Small intestine (tissue), 7 donors: ENCODE data around the gene AOC3. TPM values are rescaled to one million over a fixed set of nuclear protein-coding genes. Genes with fewer than 3 reads are reported as not detected.
"Not testable (repeated sequence)": the region's sequence is repeated elsewhere in the genome, so short reads cannot be mapped to it uniquely, and the experiment has no call there.

Experiments
- DNase-seq, 2 donors: peaks; one replicate each; pipeline versions ENCODE4 v3.0.0 to v3.0.0-alpha.2; 2013
- FAIRE-seq: peaks from 2 replicates; lab custom pipeline; 2012; peaks lifted over from hg19 to GRCh38; lab: Jason Lieb, UNC
- H3K27ac ChIP-seq, 3 donors: one replicate each; pipeline ENCODE4 v1.5.1; 2013; ENCODE audit warnings: low read length in 2 of 3, mild to moderate bottlenecking in 2 of 3, control low read depth in 1 of 3, inconsistent platforms in 1 of 3, low read depth in 1 of 3, moderate library complexity in 1 of 3
- H3K27me3 ChIP-seq, 3 donors: one replicate each; pipeline ENCODE4 v1.6.1; 2013; ENCODE audit warnings: low read length in 3 of 3, inconsistent platforms in 1 of 3; ENCODE audit not compliant: control insufficient read depth in 3 of 3, insufficient read depth in 3 of 3
- H3K36me3 ChIP-seq, 3 donors: one replicate each; pipeline ENCODE4 v1.6.1; 2013; ENCODE audit warnings: low read length in 3 of 3, inconsistent platforms in 1 of 3, low read depth in 1 of 3, mild to moderate bottlenecking in 1 of 3, moderate library complexity in 1 of 3; ENCODE audit not compliant: control insufficient read depth in 3 of 3, insufficient read depth in 2 of 3
- H3K4me1 ChIP-seq, 3 donors: one replicate each; pipeline ENCODE4 v1.6.1; 2013; ENCODE audit warnings: low read length in 2 of 3, inconsistent platforms in 1 of 3, low read depth in 1 of 3, mild to moderate bottlenecking in 1 of 3, moderate library complexity in 1 of 3; ENCODE audit not compliant: control insufficient read depth in 3 of 3, insufficient read depth in 2 of 3
- H3K4me3 ChIP-seq, 3 donors: one replicate each; pipeline ENCODE4 v1.5.1; 2013; ENCODE audit warnings: low read length in 3 of 3, control low read depth in 1 of 3, inconsistent platforms in 1 of 3, low read depth in 1 of 3, mild to moderate bottlenecking in 1 of 3, moderate library complexity in 1 of 3
- H3K9me3 ChIP-seq, 2 donors: one replicate each; pipeline ENCODE4 v1.6.1; 2013; ENCODE audit warnings: low read depth in 1 of 2, low read length in 1 of 2; ENCODE audit not compliant: control insufficient read depth in 2 of 2, insufficient read depth in 1 of 2
- WGBS, 3 donors: extraction: QIAGEN DNeasy Blood & Tissue Kit; methylation state at CpG; one replicate each; pipeline ENCODE4 v1.1.7; 2013; 5-methylcytosine and 5-hydroxymethylcytosine counted together
- polyA plus RNA-seq, 4 donors: library from polyadenylated mRNA; stranded (reverse) in 3 of 4; unstranded in 1 of 4; fragments of 200-250 nt in 3 of 4; fragments of 120-200 nt in 1 of 4; gene quantifications; one replicate each; pipeline versions ENCODE4 v1.2.1 to v1.2.3, GENCODE V29; 2013
- donor health status: healthy with polysubstance abuse.
- donor health status: control.
- donor health status: control.
- donor health status: Bipolar disorder and iron deficiency.
- donor health status: healthy.

Gene AOC3
- polyA plus RNA-seq, 4 donors, result 1.3 to 30.0 (median 3.1) TPM

DNA sequence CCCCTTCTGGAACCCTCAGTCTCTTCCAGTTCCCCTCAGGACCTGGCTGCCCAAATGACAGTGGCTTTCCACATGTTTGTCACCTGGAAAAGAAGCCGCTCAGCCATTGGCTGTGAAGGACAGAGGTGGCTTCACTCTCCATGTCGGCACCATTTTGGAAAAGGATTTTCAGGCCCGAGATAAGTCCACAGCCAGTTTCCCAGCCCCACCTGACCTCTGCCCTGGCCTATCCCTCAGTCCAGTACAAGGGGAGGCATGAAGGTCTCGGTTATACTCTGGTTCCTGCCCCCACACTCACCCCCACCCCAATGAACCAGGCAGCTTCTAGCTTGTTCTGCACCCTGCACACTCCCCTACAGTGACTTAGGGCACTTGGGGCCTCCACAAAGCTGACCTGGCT lies 15.2 kb downstream of the AOC3 start:
- no peaks in the 10 kb centered on the region for H3K27me3 ChIP-seq
- H3K9me3 ChIP-seq, result peaks cover 0 to 8% of the 10 kb centered on the region in 2 donors
- WGBS, 3 donors, result 68 to 87% (median 85%) methylated on average over 4 of the region's 4 CpGs
- no peak for DNase-seq
- no peak overlapping the region for H3K4me3 ChIP-seq
- peaks cover 0 to 12% (median 3%) of the 10 kb centered on the region in 3 donors for H3K4me1 ChIP-seq
- FAIRE-seq, result no peak
- H3K36me3 ChIP-seq, result no peaks in the 10 kb centered on the region
- H3K27ac ChIP-seq, result no peak overlapping the region

DNA sequence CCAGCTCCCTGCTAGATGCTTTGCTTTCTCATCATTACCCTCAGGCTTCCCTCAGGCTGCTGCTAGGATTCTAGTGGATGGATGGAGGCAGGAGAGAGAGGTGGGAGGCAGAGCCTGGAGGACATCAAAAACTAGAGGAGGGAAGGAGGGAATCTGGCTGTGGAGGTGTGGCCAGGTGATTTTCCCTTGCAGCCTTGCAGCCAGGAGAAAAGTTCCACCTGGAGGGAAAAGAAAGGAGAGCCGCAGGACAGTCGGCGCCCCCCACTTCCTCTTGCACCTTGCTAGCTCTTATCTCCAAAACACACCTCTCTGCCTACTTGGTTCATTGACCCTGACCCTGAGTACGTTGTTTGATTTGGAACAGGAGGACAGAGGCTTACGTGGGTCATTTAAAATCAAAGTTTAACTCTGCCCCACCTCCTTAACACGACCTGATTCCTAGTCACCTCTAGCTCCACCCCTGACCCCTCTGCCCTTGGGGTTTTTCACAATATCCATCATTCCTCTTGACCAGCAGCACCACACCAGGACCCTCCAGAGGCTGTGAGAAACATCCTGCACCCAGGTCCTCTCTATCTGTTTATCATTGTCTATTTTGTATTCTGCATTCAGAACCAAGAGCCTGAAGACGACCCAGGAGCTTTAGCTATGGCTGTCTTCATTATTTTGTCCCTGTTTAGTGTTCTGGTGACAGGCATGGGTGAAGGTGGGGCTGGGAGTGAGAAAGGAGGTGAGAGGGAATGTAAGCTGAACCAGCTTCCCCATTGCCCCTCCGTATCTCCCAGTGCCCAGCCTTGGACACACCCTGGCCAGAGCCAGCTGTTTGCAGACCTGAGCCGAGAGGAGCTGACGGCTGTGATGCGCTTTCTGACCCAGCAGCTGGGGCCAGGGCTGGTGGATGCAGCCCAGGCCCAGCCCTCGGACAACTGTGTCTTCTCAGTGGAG lies 15.9 kb downstream of the AOC3 start:
- no peak for FAIRE-seq
- 11 to 50% (median 30%) methylated on average over 8 to 12 of the region's 12 CpGs for WGBS, 3 donors

DNA sequence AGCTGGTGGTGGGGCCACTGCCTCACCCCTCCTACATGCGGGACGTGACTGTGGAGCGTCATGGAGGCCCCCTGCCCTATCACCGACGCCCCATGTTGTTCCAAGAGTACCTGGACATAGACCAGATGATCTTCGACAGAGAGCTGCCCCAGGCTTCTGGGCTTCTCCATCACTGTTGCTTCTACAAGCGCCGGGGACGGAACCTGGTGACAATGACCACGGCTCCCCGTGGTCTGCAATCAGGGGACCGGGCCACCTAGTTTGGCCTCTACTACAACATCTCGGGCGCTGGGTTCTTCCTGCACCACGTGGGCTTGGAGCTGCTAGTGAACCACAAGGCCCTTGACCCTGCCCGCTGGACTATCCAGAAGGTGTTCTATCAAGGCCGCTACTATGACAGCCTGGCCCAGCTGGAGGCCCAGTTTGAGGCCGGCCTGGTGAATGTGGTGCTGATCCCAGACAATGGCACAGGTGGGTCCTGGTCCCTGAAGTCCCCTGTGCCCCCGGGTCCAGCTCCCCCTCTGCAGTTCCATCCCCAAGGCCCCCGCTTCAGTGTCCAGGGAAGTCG lies 16.8 kb downstream of the AOC3 start:
- not testable (repeated sequence) for DNase-seq, H3K36me3 ChIP-seq, FAIRE-seq, H3K27me3 ChIP-seq, H3K27ac ChIP-seq, H3K4me3 ChIP-seq
- peaks cover 0 to 16% of the 10 kb centered on the region in 2 donors for H3K9me3 ChIP-seq
- WGBS, 3 donors, result 92 to 93% (median 92%) methylated on average over 17 to 21 of the region's 21 CpGs
- peaks cover 3 to 19% (median 4%) of the 10 kb centered on the region in 3 donors for H3K4me1 ChIP-seq

More for the DNA sequence above, 15.9 kb downstream of the AOC3 start:
- no peak overlapping the region for H3K27ac ChIP-seq
- peak; percentile 27 to 73 for DNase-seq
- peaks cover under 1 to 13% (median 3%) of the 10 kb centered on the region in 3 donors for H3K4me1 ChIP-seq
- H3K4me3 ChIP-seq, result no peak overlapping the region
- no peaks in the 10 kb centered on the region for H3K36me3 ChIP-seq
- H3K27me3 ChIP-seq, result no peaks in the 10 kb centered on the region
- H3K9me3 ChIP-seq, result peaks cover 0 to 15% of the 10 kb centered on the region in 2 donors

DNA sequence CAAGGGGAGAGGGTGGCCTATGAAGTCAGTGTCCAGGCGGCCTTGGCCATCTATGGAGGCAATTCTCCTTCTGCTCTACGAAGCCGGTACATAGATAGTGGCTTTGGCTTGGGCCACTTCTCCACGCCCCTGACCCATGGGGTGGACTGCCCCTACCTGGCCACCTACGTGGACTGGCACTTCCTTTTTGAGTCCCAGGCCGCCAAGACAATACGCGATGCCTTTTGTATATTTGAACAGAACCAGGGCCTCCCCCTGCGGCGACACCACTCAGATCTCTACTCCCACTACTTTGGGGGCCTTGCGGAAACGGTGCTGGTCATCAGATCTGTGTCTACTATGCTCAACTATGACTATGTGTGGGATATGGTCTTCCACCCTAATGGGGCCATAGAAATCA lies 17.3 kb downstream of the AOC3 start:
- Histone ChIP-seq H3K4me3 (no peak overlapping the region), H3K27me3 (no peaks in the 10 kb centered on the region), H3K27ac (no peak overlapping the region), H3K36me3 (no peaks in the 10 kb centered on the region), H3K9me3 (peaks cover 0 to 16% of the 10 kb centered on the region in 2 donors), H3K4me1 (peaks cover 3 to 19% (median 4%) of the 10 kb centered on the region in 3 donors)
- FAIRE-seq, result no peak
- 94 to 98% (median 96%) methylated on average over 12 of the region's 12 CpGs for WGBS, 3 donors
- DNase-seq, result no peak

DNA sequence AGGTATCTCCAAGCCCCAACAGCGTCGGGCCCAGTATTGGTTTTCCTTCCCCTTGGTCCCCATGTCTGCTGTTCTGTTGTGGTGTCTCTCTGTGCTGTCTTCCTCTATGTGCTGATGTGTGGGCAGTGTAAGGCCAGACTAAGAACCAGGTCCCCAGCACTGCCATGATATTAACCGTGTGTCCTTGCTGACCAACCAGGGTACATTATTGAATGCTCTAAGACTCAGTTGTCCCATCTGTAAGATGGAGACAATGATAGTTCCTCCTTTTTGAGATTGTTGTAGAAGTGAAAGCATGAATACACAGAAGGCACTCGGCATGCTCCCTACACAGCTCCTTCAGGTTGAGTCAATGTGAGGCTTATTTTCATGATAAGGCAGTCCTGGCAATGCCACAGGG lies 20.6 kb downstream of the AOC3 start:
- FAIRE-seq, result no peak

DNA sequence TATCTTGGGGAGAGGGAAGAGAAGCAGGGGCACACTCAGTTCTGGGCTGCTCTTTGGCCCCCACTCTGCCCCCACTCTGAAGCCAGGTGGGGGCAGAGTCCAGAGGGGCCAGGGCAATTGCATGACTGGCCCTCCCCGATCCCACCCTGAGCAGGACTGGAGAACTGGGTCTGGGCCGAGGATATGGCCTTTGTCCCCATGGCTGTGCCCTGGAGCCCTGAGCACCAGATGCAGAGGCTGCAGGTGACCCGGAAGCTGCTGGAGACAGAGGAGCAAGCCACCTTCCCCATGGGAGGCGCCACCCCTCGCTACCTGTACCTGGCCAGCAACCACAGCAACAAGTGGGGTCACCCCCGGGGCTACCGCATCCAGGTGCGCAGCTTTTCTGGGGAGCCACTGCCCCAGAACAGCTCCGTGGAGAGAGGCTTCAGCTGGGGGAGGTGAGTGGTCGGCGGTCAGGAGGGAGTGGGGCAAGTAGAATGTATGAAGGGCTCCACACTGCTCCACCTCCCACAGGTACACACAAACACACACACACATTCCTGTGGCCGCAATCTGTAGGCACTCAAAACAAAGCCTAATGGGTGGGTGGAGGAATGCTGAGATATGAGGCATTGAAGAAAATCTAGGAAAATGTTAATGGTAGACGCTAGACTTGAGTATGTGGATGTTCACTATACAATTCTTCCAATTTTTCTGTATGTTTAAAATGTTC lies 21.4 kb downstream of the AOC3 start:
- WGBS, 3 donors, result 73 to 88% (median 79%) methylated on average over 12 to 13 of the region's 13 CpGs
- DNase-seq, result peak; percentile 40 to 45

More for the DNA sequence above, 20.6 kb downstream of the AOC3 start:
- Histone ChIP-seq H3K9me3 (peaks cover 0 to 16% of the 10 kb centered on the region in 2 donors), H3K27ac (peak overlapping the region in 1 of 3 donors; percentile 19), H3K36me3 (no peaks in the 10 kb centered on the region), H3K4me3 (no peak overlapping the region), H3K4me1 (peaks cover 0 to 14% (median 4%) of the 10 kb centered on the region in 3 donors), H3K27me3 (no peaks in the 10 kb centered on the region)
- DNase-seq, result peak in 1 of 2 donors; percentile 28
- WGBS, 3 donors, result 80 to 90% (median 84%) methylated on average over 4 of the region's 4 CpGs

DNA sequence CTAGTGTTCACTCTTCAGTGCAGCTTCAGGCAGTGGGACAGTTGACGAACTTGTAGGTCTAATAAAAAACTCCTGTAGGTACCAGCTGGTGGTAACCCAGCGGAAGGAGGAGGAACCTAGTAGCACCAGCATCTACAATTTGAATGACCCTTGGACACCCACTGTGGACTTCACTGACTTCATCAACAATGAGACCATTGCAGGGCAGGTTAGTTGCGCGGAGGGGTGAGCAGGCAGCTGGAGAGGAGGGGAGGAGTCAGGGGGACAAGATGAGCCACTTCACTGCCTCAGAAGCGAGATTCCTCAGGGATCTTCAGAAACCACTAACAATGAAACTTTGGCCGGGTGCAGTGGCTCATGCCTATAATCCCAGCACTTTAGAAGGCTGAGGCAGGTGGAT lies 22.3 kb downstream of the AOC3 start:
- peaks cover 0 to 14% (median 4%) of the 10 kb centered on the region in 3 donors for H3K4me1 ChIP-seq
- H3K36me3 ChIP-seq, result no peaks in the 10 kb centered on the region
- FAIRE-seq (no peak), DNase-seq (no peak)
- no peak overlapping the region for H3K4me3 ChIP-seq
- WGBS, 3 donors, result 83 to 92% (median 91%) methylated on average over 6 of the region's 6 CpGs
- peaks cover 0 to 16% of the 10 kb centered on the region in 2 donors for H3K9me3 ChIP-seq
- H3K27me3 ChIP-seq, result no peaks in the 10 kb centered on the region
- no peak overlapping the region for H3K27ac ChIP-seq

More for the DNA sequence above, 21.4 kb downstream of the AOC3 start:
- FAIRE-seq, result no peak
- H3K27me3 ChIP-seq, result no peaks in the 10 kb centered on the region
- peaks cover 0 to 7% (median 4%) of the 10 kb centered on the region in 3 donors for H3K4me1 ChIP-seq
- peaks cover 0 to 16% of the 10 kb centered on the region in 2 donors for H3K9me3 ChIP-seq
- no peaks in the 10 kb centered on the region for H3K36me3 ChIP-seq
- H3K4me3 ChIP-seq, result no peak overlapping the region
- H3K27ac ChIP-seq, result peak overlapping the region in 1 of 3 donors; percentile 19
